Measurements from ENCODE around the gene MUS81. TPM values are rescaled to one million over a fixed set of nuclear protein-coding genes. Genes with fewer than 3 reads are reported as not detected.

Gene MUS81
- total and polyA plus RNA-seq, 2 experiments from 2014 or later, result 23.8 to 47.0 TPM

DNA sequence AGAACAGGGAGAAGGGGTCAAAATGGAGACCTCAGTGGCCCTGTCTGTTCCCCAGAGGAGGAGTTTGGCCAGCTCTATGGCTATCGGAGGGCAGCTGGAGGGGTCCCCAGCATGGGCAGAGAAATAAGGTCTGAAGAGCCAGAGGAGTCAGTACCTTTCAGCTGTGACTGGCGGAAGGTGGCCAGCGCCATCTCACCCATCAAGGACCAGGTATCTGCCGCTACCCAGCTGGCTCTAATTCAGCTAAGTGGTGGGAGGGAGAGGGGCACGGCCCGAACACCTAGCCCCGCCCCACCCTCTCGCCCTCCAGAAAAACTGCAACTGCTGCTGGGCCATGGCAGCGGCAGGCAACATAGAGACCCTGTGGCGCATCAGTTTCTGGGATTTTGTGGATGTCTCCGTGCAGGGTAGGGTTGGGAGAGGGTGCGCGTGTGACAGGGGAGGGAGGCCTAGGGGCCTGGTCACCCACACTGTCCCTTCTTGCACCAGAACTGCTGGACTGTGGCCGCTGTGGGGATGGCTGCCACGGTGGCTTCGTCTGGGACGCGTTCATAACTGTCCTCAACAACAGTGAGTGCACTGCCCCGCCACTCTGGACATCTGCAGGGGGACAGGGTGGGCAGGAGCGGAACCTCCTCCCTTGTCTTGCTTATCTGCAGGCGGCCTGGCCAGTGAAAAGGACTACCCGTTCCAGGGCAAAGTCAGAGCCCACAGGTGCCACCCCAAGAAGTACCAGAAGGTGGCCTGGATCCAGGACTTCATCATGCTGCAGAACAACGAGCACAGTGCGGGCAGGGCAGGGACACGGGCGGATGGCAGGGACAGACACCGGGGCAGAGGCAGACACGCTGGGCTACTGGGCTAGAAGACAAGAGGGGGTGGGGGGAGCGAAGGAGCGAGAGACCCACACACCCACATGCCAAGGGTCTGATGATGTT lies 22.2 kb downstream of the MUS81 start:
- H3K9me2 ChIP-seq (replicated peaks; ENCODE audit: insufficient read depth), result no peaks in the 10 kb centered on the region
- no peak overlapping the region for H3K4me2 ChIP-seq
- no peaks in the 10 kb centered on the region for H3K27me3 ChIP-seq
- no peak overlapping the region for H3K27ac ChIP-seq
- no peak for TF ChIP-seq EZH2phosphoT487 (IDR thresholded peaks at IDR 0.05; ENCODE audit: low read depth, severe bottlenecking, unreplicated experiment)
- WGBS (ENCODE audit: low lambda C conversion rate, missing lambda C conversion rate), result 98% methylated on average over 30 of the region's 30 CpGs
- H3K4me3 ChIP-seq, result no peak overlapping the region
- peaks cover 20% of the 10 kb centered on the region for H3K79me2 ChIP-seq
- no peaks in the 10 kb centered on the region for H3K9me3 ChIP-seq (ENCODE audit: low read depth)
- DNase-seq (ENCODE audit: low spot score), result no peak
- no peaks in the 10 kb centered on the region for H4K20me1 ChIP-seq (ENCODE audit: insufficient read depth, poor library complexity, severe bottlenecking)
- no peaks in the 10 kb centered on the region for H3K36me3 ChIP-seq (replicated peaks; ENCODE audit: insufficient read depth, low read depth)
- peaks cover 10% of the 10 kb centered on the region for H3K4me1 ChIP-seq (ENCODE audit: insufficient read depth)
- H2AFZ ChIP-seq, result no peak overlapping the region

- no peak for DNase-seq (ENCODE audit: low spot score)
- no peak overlapping the region for H3K4me3 ChIP-seq
- no peak overlapping the region for H3K27ac ChIP-seq
- H3K79me2 ChIP-seq, result peaks cover 24% of the 10 kb centered on the region
- no peaks in the 10 kb centered on the region for H3K36me3 ChIP-seq (replicated peaks; ENCODE audit: insufficient read depth, low read depth)
- no peak for TF ChIP-seq EZH2 (IDR thresholded peaks at IDR 0.05; ENCODE audit: borderline replicate concordance)
- no peak overlapping the region for H2AFZ ChIP-seq
- H3K9me3 ChIP-seq (ENCODE audit: low read depth), result no peaks in the 10 kb centered on the region
- no peaks in the 10 kb centered on the region for H4K20me1 ChIP-seq (ENCODE audit: insufficient read depth, poor library complexity, severe bottlenecking)
- H3K4me1 ChIP-seq (ENCODE audit: insufficient read depth), result peaks cover 13% of the 10 kb centered on the region
- WGBS (ENCODE audit: low lambda C conversion rate, missing lambda C conversion rate), result 94% methylated on average over 10 of the region's 13 CpGs
- no peak overlapping the region for H3K4me2 ChIP-seq
- no peaks in the 10 kb centered on the region for H3K27me3 ChIP-seq
- H3K9me2 ChIP-seq (replicated peaks; ENCODE audit: insufficient read depth), result no peaks in the 10 kb centered on the region
Measured at GRCh38 chr11:65883058-65883761, 23.0 kb downstream of the MUS81 start.

- no peaks in the 10 kb centered on the region for H3K36me3 ChIP-seq (replicated peaks; ENCODE audit: insufficient read depth, low read depth)
- no peaks in the 10 kb centered on the region for H3K9me2 ChIP-seq (replicated peaks; ENCODE audit: insufficient read depth)
- H2AFZ ChIP-seq, result no peak overlapping the region
- no peak overlapping the region for H3K4me2 ChIP-seq
- no peaks in the 10 kb centered on the region for H4K20me1 ChIP-seq (ENCODE audit: insufficient read depth, poor library complexity, severe bottlenecking)
- H3K9me3 ChIP-seq (ENCODE audit: low read depth), result no peaks in the 10 kb centered on the region
- WGBS (ENCODE audit: low lambda C conversion rate, missing lambda C conversion rate), result 93% methylated on average over 28 of the region's 28 CpGs
- no peaks in the 10 kb centered on the region for H3K27me3 ChIP-seq
- H3K27ac ChIP-seq, result no peak overlapping the region
- H3K4me3 ChIP-seq, result no peak overlapping the region
- TF ChIP-seq CTCF (IDR thresholded peaks at IDR 0.05; ENCODE audit: poor library complexity) (no peak), EZH2phosphoT487 (IDR thresholded peaks at IDR 0.05; ENCODE audit: low read depth, severe bottlenecking, unreplicated experiment) (no peak), EZH2 (IDR thresholded peaks at IDR 0.05; ENCODE audit: borderline replicate concordance) (no peak)
- peaks cover 15% of the 10 kb centered on the region for H3K4me1 ChIP-seq (ENCODE audit: insufficient read depth)
- H3K79me2 ChIP-seq, result peaks cover 24% of the 10 kb centered on the region
- no peak for DNase-seq (ENCODE audit: low spot score)
Measured at GRCh38 chr11:65883786-65884715, 23.8 kb downstream of the MUS81 start.

- no peak overlapping the region for H3K4me3 ChIP-seq
- H4K20me1 ChIP-seq (ENCODE audit: insufficient read depth, poor library complexity, severe bottlenecking), result no peaks in the 10 kb centered on the region
- no peaks in the 10 kb centered on the region for H3K27me3 ChIP-seq
- peak; percentile 85 for DNase-seq (ENCODE audit: low spot score)
- H3K79me2 ChIP-seq, result peaks cover 24% of the 10 kb centered on the region
- no peaks in the 10 kb centered on the region for H3K36me3 ChIP-seq (replicated peaks; ENCODE audit: insufficient read depth, low read depth)
- 27% methylated on average over 9 of the region's 9 CpGs for WGBS (ENCODE audit: low lambda C conversion rate, missing lambda C conversion rate)
- no peaks in the 10 kb centered on the region for H3K9me2 ChIP-seq (replicated peaks; ENCODE audit: insufficient read depth)
- TF ChIP-seq EZH2 (IDR thresholded peaks at IDR 0.05; ENCODE audit: borderline replicate concordance) (no peak), CTCF (IDR thresholded peaks at IDR 0.05; ENCODE audit: poor library complexity) (peak; percentile 99), EZH2phosphoT487 (IDR thresholded peaks at IDR 0.05; ENCODE audit: low read depth, severe bottlenecking, unreplicated experiment) (no peak)
- H3K4me1 ChIP-seq (ENCODE audit: insufficient read depth), result peaks cover 22% of the 10 kb centered on the region
- H3K9me3 ChIP-seq (ENCODE audit: low read depth), result no peaks in the 10 kb centered on the region
- H2AFZ ChIP-seq, result no peak overlapping the region
- H3K4me2 ChIP-seq, result no peak overlapping the region
- no peak overlapping the region for H3K27ac ChIP-seq
Measured at GRCh38 chr11:65884716-65885092, 24.5 kb downstream of the MUS81 start.
